ENCODE results near the gene C1orf115.
A peak's percentile ranks its signal among the peaks of the same experiment; 100 is the strongest.
"Not testable (repeated sequence)": the region's sequence is repeated elsewhere in the genome, so short reads cannot be mapped to it uniquely, and the experiment has no call there.

The C1orf115 gene

GRCh38 chr1:220682901-220683576 is 7.1 kb upstream of the C1orf115 start:
- H3K4me3 ChIP-seq (replicated peaks; ENCODE audit: low read depth, low read length) = no peak overlapping the region
- TF ChIP-seq CTCF (IDR thresholded peaks at IDR 0.05; ENCODE audit: low read depth, low read length, missing control alignments) = no peak
- no peak for DNase-seq (ENCODE audit: extremely low read depth, low read depth)

GRCh38 chr1:220683716-220684115 is 6.4 kb upstream of the C1orf115 start:
- DNase-seq (ENCODE audit: extremely low read depth, low read depth); H3K4me3 ChIP-seq (replicated peaks; ENCODE audit: low read depth, low read length): not testable (repeated sequence)

GRCh38 chr1:220684890-220685289 is 5.3 kb upstream of the C1orf115 start:
- no peak for DNase-seq (ENCODE audit: extremely low read depth, low read depth)
- no peak overlapping the region for H3K4me3 ChIP-seq (replicated peaks; ENCODE audit: low read depth, low read length)
- TF ChIP-seq CTCF (IDR thresholded peaks at IDR 0.05; ENCODE audit: low read depth, low read length, missing control alignments) = no peak

- H3K4me3 ChIP-seq (replicated peaks; ENCODE audit: low read depth, low read length) = no peak overlapping the region
- DNase-seq (ENCODE audit: extremely low read depth, low read depth) = no peak
- no peak for TF ChIP-seq CTCF (IDR thresholded peaks at IDR 0.05; ENCODE audit: low read depth, low read length, missing control alignments)
Measured at GRCh38 chr1:220685879-220686278, 4.3 kb upstream of the C1orf115 start.

GRCh38 chr1:220687809-220688208 is 2.4 kb upstream of the C1orf115 start:
- TF ChIP-seq CTCF (IDR thresholded peaks at IDR 0.05; ENCODE audit: low read depth, low read length, missing control alignments) = no peak
- no peak overlapping the region for H3K4me3 ChIP-seq (replicated peaks; ENCODE audit: low read depth, low read length)
- DNase-seq (ENCODE audit: extremely low read depth, low read depth) = no peak

- no peak for DNase-seq (ENCODE audit: extremely low read depth, low read depth)
- TF ChIP-seq CTCF (IDR thresholded peaks at IDR 0.05; ENCODE audit: low read depth, low read length, missing control alignments) = no peak
- peak overlapping the region; percentile 48 for H3K4me3 ChIP-seq (replicated peaks; ENCODE audit: low read depth, low read length)
Measured at GRCh38 chr1:220689666-220690065, 497 bp upstream of the C1orf115 start.

- H3K4me3 ChIP-seq (replicated peaks; ENCODE audit: low read depth, low read length) = peak overlapping the region; percentile 48
- DNase-seq (ENCODE audit: extremely low read depth, low read depth) = no peak
- TF ChIP-seq CTCF (IDR thresholded peaks at IDR 0.05; ENCODE audit: low read depth, low read length, missing control alignments) = no peak
Measured at GRCh38 chr1:220691053-220691684, 1.0 kb downstream of the C1orf115 start.
